ENCODE results near the gene IFI30.

The IFI30 gene

DNA sequence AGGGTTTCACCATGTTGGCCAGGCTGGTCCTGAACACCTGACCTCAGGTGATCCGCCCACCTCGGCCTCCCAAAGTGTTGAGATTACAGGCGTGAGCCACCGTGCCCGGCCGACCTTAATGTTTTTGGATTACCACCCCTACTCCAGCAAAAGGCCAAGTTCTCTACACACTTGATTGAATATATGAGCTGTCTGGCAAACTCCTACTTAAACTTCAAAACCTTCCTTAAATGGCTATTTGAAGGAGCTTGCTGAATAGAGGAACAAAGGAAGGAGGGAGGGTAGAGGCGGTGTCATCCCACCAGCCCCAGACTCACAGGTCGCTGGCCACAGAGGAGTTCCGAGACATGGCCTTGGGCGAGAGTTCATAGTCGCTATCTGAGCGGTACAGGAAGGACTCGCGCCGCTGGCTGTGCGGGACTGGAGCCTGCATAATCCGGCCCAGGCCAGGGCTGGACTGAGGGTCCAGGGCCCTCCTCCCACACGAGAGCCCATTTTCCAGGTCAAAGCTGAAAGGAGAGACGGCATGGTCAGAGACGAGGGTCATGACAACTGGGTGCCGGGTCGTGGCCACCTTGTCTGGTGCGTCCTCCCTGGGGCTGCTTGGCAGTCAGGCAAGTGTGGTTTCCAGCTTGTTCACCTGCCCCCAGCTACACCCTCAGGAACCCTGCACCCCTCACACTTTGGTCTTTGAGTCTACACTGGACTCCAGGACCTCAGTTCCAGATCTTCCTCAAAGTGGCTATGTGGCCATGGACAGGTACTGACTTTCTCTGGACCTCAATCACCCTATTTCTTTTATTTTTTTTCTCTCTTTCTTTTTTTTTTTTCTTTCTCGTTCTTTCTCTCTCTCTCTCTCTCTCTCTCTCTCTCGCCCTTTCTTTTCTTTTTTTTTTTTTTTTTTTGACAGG, 48.5 kb downstream of the IFI30 start:
- no peak for DNase-seq

DNA sequence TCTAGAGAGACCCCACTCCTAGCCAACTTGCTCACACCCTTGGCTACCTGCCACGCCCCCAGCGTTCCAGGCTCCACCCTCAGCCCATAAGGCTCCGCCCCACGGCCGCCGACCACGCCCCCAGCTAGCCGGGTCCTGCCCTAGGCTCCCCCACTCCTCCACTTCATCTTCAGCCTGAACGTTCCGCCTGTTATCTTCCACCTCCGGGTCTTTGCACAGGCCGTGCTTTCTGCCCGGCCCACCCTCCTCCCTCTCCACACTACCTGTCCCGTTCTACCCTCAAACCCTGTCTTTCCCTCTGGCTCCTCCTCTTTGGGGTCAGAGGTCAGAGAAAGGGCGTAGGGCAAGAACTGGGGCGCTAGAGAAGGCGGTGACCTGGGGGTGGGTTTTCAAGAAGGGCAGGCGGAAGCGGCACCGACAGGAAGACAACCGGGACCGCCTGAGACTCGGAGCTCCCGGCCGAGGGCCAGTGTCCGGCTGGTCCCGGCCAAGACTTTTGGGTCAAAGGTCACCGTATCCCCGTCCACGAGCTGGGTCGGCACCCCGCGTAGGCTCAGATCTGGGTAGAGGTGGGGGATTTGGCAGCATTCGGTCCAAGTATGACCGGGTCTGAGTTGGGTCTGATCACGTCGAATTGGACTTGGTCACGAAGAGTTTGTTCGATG, 50.4 kb downstream of the IFI30 start:
- DNase-seq: peak in 11 of 58 donors; percentile 12 to 75 (median 46)

DNA sequence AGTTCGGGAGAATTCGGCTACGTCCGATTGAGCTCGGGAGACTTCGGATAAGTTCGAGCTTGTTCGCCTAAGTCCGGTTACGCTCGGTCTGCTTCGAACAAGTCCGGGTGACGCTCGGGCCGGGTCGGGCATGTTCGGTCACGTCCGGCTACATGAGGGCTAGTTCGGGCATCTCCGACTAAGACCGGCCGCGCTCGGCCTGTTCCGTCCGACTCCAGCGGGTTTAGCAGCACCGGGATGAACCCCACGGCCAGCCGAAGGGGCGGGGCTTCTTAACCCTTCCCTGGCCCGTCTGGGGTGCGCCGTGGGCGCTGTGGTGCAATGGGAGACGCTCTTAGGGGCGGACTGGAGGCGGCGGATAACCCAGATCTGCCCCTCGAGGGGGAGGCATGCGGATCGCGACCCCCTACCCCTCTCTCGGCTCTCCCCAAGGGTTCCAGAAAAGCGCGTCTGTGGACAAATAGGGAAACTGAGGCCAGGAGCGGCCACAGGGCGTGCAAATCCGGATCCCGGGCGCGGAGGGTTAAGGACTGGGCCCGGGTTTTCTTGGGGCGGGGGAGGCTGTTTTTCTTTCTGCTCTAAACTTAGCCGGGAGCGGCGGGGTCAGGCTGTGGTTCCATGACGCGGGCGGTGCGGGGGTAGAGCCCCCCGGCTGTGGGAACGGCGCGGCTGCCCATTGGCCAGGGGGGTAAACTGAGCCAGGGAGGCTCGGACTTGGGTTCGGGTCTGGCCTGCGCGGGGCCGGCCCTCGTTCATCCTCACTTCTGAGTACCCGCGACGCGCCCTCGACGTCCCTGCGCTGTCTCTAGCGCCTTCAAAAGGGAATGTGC, 51.1 kb downstream of the IFI30 start:
- peak; percentile 22 to 94 (median 86) for DNase-seq

DNA sequence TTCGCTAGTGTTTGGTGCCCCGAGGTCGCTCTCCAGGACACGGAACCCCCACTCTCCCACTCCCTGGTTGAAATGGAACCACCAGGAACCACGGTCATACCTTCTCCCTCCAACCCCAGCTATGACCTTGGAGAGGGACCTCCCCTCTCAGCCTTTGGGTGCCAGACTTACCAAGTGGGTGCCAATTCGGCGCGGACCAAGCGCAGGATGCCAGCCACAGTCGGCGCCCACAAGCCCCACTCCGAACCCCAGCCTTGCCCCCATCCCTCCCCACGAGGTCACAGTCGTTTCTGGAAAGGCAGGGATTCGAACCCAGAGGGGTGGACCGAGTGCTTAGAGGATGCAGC, 51.7 kb downstream of the IFI30 start:
- DNase-seq: no peak

DNA sequence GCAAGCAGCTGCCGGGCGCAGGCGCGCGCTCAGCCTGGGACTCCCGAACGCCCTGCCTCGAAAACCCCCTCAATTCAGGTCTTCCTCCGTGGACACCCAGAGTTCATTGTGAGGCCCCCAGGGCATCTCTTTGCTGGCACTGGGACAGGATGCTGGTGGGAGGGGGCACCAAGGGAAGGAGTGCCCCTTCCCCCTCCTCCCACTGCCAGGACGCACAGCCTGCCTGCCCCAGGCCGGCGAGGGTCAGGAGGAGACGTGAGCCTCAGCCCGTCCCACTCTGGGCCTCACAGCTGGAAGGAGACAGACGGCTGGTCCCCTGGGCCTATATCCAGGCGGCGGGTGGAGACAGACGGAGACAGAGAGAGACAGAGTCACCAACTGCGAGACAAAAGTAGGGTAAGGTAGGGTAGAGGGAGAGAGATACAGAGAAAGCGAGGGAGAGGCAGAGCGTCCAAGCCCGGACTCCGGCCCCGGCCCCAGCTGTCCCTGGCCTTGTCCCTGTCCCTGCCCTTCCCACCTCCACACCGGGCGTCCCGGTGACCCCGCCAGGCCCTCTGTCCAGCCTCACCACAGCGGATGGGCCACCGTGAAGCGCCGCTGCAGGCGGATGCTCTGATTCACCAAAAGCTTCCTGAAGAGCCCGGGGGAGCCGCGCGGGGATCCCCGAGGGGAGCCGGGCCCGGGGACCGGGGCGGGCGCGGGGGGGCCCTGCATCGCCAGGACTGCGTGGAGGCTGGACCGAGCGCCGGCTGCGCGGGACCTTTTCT, 52.3 kb downstream of the IFI30 start, which contains the start of gene PDE4C:
Gene PDE4C (minus strand): TSS at position 737 of the 767 bp plus-strand sequence. CDS start 23 bp downstream, at position 714.
- peak in 1 of 58 donors; percentile 7 for DNase-seq

DNA sequence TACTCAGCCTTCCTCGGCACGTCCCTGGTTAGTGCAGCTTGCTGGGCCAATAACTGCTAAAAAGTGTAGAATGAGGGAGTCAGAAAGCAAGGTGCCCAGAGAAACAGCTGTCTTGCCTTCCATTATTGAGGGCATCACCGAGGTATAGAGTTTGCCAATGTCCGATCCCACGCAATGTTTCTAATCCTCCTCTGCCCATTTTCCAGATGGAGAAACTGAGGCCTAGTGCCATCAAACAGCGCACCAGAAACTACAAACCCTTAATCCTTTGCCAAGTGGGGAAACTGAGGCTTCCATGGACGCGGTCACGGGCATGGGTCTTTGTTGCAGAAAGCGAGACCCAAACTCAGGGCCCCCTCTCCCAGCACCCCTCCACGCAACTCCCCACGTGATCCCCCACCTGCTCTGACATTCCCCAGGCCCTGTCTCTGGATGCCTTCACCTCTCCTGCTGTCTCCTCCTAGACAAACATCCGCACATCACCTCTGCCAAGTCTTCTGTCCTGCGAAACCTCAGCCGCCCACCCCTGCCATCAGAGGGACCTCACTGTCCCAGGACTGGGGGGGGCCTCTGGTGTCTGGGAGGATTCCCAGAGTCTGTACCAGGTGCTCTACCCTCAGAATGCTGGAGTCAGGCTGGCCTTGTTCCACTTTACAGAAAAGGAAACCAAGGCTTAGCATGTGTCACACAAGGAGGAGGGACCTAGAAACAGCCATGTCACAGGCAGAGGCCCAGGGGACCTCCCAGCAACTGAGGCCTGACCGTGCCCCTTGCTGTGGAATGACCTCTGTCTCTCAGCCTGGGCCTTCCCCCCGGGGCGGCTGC, 53.6 kb downstream of the IFI30 start:
- no peak for DNase-seq

Measured in anterior cingulate cortex (tissue), 58 donors.